IMR-90 (cell line): ENCODE measurements around the gene WASF1. TPM values are rescaled to one million over a fixed set of nuclear protein-coding genes. Genes with fewer than 3 reads are reported as not detected.

ENCODE experiments used
- ATAC-seq: fragments of 200-7000 bp; cut with Tn5 transposase; 2 replicates; pipeline ENCODE4 v1.9.1; 2020; ENCODE audit warnings: low read depth, mild to moderate bottlenecking, moderate library complexity
- BruUV-seq: library from RNA; stranded (reverse); fragments of 400-500 nt; replicated peaks from 2 replicates; lab custom pipeline; 2021; lab: Mats Ljungman, UMichigan
- CTCF ChIA-PET: fragments of 300-600 bp; formaldehyde crosslinking; extraction: SDS; loops from one replicate; lab custom pipeline; 2021; ENCODE audit warnings: antibody characterized with exemption; lab: Yijun Ruan, JAX
- POLR2A ChIA-PET: fragments of 300-600 bp; sonication (Branson Sonifier 250); formaldehyde crosslinking; loops from one replicate; lab custom pipeline; 2022; ENCODE audit warnings: antibody characterized with exemption; ENCODE audit not compliant: unreplicated experiment; lab: Charles Lee
- DNase-seq: peaks from one replicate; pipeline ENCODE4 v3.0.0; 2013
- H2AFZ ChIP-seq: replicated peaks from 2 replicates; pipeline ENCODE3; 2013; ENCODE audit warnings: low read length, mild to moderate bottlenecking; ENCODE audit not compliant: poor library complexity
- H2AK5ac ChIP-seq: 2 replicates; pipeline ENCODE4 v1.6.1; 2013; ENCODE audit warnings: low read depth, low read length, inconsistent platforms
- H2AK9ac ChIP-seq: replicated peaks from 2 replicates; pipeline ENCODE3; 2013; ENCODE audit warnings: mild to moderate bottlenecking, low read depth, low read length, moderate library complexity; ENCODE audit not compliant: poor library complexity
- H2BK120ac ChIP-seq: 2 replicates; pipeline ENCODE4 v1.6.1; 2013; ENCODE audit warnings: low read depth, low read length, inconsistent platforms
- H2BK15ac ChIP-seq: 3 replicates; pipeline ENCODE4 v1.6.1; 2013; ENCODE audit warnings: low read depth, low read length, inconsistent platforms
- H2BK20ac ChIP-seq: 2 replicates; pipeline ENCODE4 v1.6.1; 2013; ENCODE audit warnings: low read depth, mild to moderate bottlenecking, inconsistent platforms, low read length, moderate library complexity
- H2BK5ac ChIP-seq: 2 replicates; pipeline ENCODE4 v1.6.1; 2013; ENCODE audit warnings: mild to moderate bottlenecking, low read depth, low read length, inconsistent platforms; ENCODE audit not compliant: poor library complexity, severe bottlenecking
- H3K14ac ChIP-seq: replicated peaks from 2 replicates; pipeline ENCODE4 v1.6.1; 2013; ENCODE audit warnings: low read depth, low read length, inconsistent platforms
- H3K18ac ChIP-seq: 2 replicates; pipeline ENCODE4 v1.6.1; 2013; ENCODE audit warnings: low read depth, low read length, control low read depth
- H3K23ac ChIP-seq: 2 replicates; pipeline ENCODE4 v1.6.1; 2013; ENCODE audit warnings: low read depth, low read length, inconsistent platforms
- H3K27ac ChIP-seq: 2 replicates; pipeline ENCODE4 v1.5.1; 2013; ENCODE audit warnings: mild to moderate bottlenecking, control low read depth, low read length; ENCODE audit not compliant: insufficient read depth
- H3K27me3 ChIP-seq: 2 replicates; pipeline ENCODE4 v1.6.1; 2013; ENCODE audit warnings: low read length; ENCODE audit not compliant: control insufficient read depth, insufficient read depth
- H3K36me3 ChIP-seq: 2 replicates; pipeline ENCODE4 v1.6.1; 2013; ENCODE audit warnings: low read length, mixed read lengths; ENCODE audit not compliant: control insufficient read depth, insufficient read depth
- H3K4ac ChIP-seq: 2 replicates; pipeline ENCODE4 v1.6.1; 2013; ENCODE audit warnings: low read depth, low read length, inconsistent platforms
- H3K4me1 ChIP-seq: 2 replicates; pipeline ENCODE4 v1.6.1; 2013; ENCODE audit warnings: low read length, mixed read lengths; ENCODE audit not compliant: control insufficient read depth, insufficient read depth
- H3K4me2 ChIP-seq: 2 replicates; pipeline ENCODE4 v1.6.1; 2013; ENCODE audit warnings: low read depth, mild to moderate bottlenecking, control low read depth, low read length, moderate library complexity
- H3K4me3 ChIP-seq: 2 replicates; pipeline ENCODE4 v1.5.1; 2013; ENCODE audit warnings: low read depth, mild to moderate bottlenecking, control low read depth, low read length, moderate library complexity; ENCODE audit not compliant: insufficient read depth
- H3K56ac ChIP-seq: 2 replicates; pipeline ENCODE4 v1.6.1; 2013; ENCODE audit warnings: low read length, inconsistent platforms; ENCODE audit not compliant: insufficient read depth; ENCODE audit errors: extremely low read depth
- H3K79me1 ChIP-seq, 2 experiments: 2 replicates each; pipeline ENCODE4 v1.6.1; 2013; ENCODE audit warnings: low read length in 2 of 2, inconsistent platforms in 1 of 2, low read depth in 1 of 2
- H3K9ac ChIP-seq: 2 replicates; pipeline ENCODE4 v1.6.1; 2013; ENCODE audit warnings: low read depth, low read length, control low read depth
- H3K9me1 ChIP-seq: 2 replicates; pipeline ENCODE4 v1.6.1; 2013; ENCODE audit warnings: low read length, inconsistent platforms; ENCODE audit not compliant: insufficient read depth
- H3K9me3 ChIP-seq: 2 replicates; pipeline ENCODE4 v1.6.1; 2013; ENCODE audit warnings: low read length; ENCODE audit not compliant: control insufficient read depth, insufficient read depth
- H4K20me1 ChIP-seq: 2 replicates; pipeline ENCODE4 v1.6.1; 2013; ENCODE audit warnings: low read length, inconsistent platforms; ENCODE audit not compliant: insufficient read depth
- H4K5ac ChIP-seq: 2 replicates; pipeline ENCODE4 v1.6.1; 2013; ENCODE audit warnings: mild to moderate bottlenecking, low read depth, low read length, control low read depth
- H4K8ac ChIP-seq, 2 experiments: 2 replicates each; pipeline ENCODE4 v1.6.1; 2013; ENCODE audit warnings: low read depth in 2 of 2, low read length in 2 of 2, control low read depth in 1 of 2, inconsistent platforms in 1 of 2
- H4K91ac ChIP-seq: 2 replicates; pipeline ENCODE4 v1.6.1; 2013; ENCODE audit warnings: low read depth, low read length, inconsistent platforms; ENCODE audit not compliant: insufficient read depth
- BHLHE40 ChIP-seq: fragments of 150-350 bp; IDR thresholded peaks from 2 replicates; pipeline ENCODE4 v1.6.1; 2016; ENCODE audit warnings: mild to moderate bottlenecking, low read depth, low read length
- CEBPB ChIP-seq: IDR thresholded peaks from 2 replicates; pipeline ENCODE4 v1.6.1; 2012; ENCODE audit warnings: low read depth, low read length, improper control_type of control experiment
- FOS ChIP-seq: fragments of 150-350 bp; IDR thresholded peaks from 2 replicates; pipeline ENCODE4 v1.6.1; 2016; ENCODE audit warnings: low read depth, low read length
- MAFK ChIP-seq: IDR thresholded peaks from 2 replicates; pipeline ENCODE4 v1.6.1; 2012; ENCODE audit warnings: low read depth, low read length, improper control_type of control experiment
- MAZ ChIP-seq: IDR thresholded peaks from 2 replicates; pipeline ENCODE4 v1.6.1; 2012; ENCODE audit warnings: low read depth, mild to moderate bottlenecking, low read length, improper control_type of control experiment, moderate library complexity, borderline replicate concordance
- MXI1 ChIP-seq: IDR thresholded peaks from 2 replicates; pipeline ENCODE4 v1.6.1; 2012; ENCODE audit warnings: low read depth, mild to moderate bottlenecking, low read length, moderate library complexity, borderline replicate concordance
- NFE2L2 ChIP-seq: fragments of 150-350 bp; IDR thresholded peaks from 2 replicates; pipeline ENCODE4 v1.6.1; 2016; ENCODE audit warnings: low read depth, mild to moderate bottlenecking, low read length
- POLR2A ChIP-seq: IDR thresholded peaks from 2 replicates; pipeline ENCODE4 v1.6.1; 2012; ENCODE audit warnings: mild to moderate bottlenecking, low read depth, low read length
- RAD21 ChIP-seq: IDR thresholded peaks from 2 replicates; pipeline ENCODE4 v1.6.1; 2012; ENCODE audit warnings: low read length, improper control_type of control experiment
- RCOR1 ChIP-seq: IDR thresholded peaks from 2 replicates; pipeline ENCODE4 v1.6.1; 2012; ENCODE audit warnings: mild to moderate bottlenecking, low read length, improper control_type of control experiment; ENCODE audit not compliant: insufficient replicate concordance
- RFX5 ChIP-seq: IDR thresholded peaks from 2 replicates; pipeline ENCODE4 v1.8.0; 2012; ENCODE audit warnings: low read depth, mild to moderate bottlenecking, low read length, moderate library complexity
- SMC3 ChIP-seq: fragments of 150-350 bp; IDR thresholded peaks from 2 replicates; pipeline ENCODE4 v1.6.1; 2016; ENCODE audit warnings: low read depth, mild to moderate bottlenecking, antibody characterized with exemption, low read length, moderate library complexity
- WGBS, 2 experiments: methylation state at CpG; one replicate each; pipeline versions ENCODE4 v1.1.5 to v1.1.7; 2013; ENCODE audit warnings: missing lambda C conversion rate in 2 of 2; ENCODE audit not compliant: insufficient read length in 1 of 2; ENCODE audit errors: extremely low coverage in 2 of 2; 5-methylcytosine and 5-hydroxymethylcytosine counted together
- dilution Hi-C: fragments of 300-500 bp; cut with HindIII; formaldehyde crosslinking; loops from one replicate; pipeline ENCODE4 v1.14.3; 2018; ENCODE audit warnings: low sequenced_read_pairs; ENCODE audit not compliant: unreplicated experiment
- in situ Hi-C: fragments of 300-500 bp; cut with MboI; formaldehyde crosslinking; loops from 3 replicates; pipeline ENCODE4 v1.14.3; 2019; ENCODE audit warnings: low sequenced_read_pairs, inconsistent platforms, mixed read lengths
- intact Hi-C: fragments of 100-400 bp; cut with micrococcal nuclease; formaldehyde crosslinking; loops from 2 replicates; pipeline ENCODE4 v1.10.0; 2022
- polyA plus RNA-seq, 3 experiments: library from polyadenylated mRNA; depleted of rRNA; stranded (reverse); fragments of >200 nt; gene quantifications; 2 replicates each; pipeline ENCODE4 v1.2.3, GENCODE V29; 2012; ENCODE audit warnings: low replicate concordance in 1 of 3
- total RNA-seq: library from RNA; depleted of rRNA; stranded (reverse); fragments of >200 nt; gene quantifications from 2 replicates; pipeline ENCODE4 v1.2.3, GENCODE V29; 2012
- TF ChIP-seq, protein P1 (sequence below): fragments of 150-350 bp; IDR thresholded peaks from 2 replicates; pipeline ENCODE4 v1.6.1; 2016; ENCODE audit warnings: low read depth, mild to moderate bottlenecking, low read length, moderate library complexity, borderline replicate concordance
- TF ChIP-seq, protein P2 (sequence below): fragments of 150-350 bp; IDR thresholded peaks from 2 replicates; pipeline ENCODE4 v1.6.1; 2017; ENCODE audit warnings: mild to moderate bottlenecking, antibody characterized with exemption, low read length, low read depth
- TF ChIP-seq, protein P3 (sequence below): conservative IDR thresholded peaks from 2 replicates; pipeline ENCODE4 v1.5.1; 2012; ENCODE audit warnings: mild to moderate bottlenecking, low read depth, low read length, improper control_type of control experiment

WASF1 gene
- total and polyA plus RNA-seq, 2 of the 4 experiments (the other 2 are of a cell fraction), result 3.0 to 17.3 TPM

DNA sequence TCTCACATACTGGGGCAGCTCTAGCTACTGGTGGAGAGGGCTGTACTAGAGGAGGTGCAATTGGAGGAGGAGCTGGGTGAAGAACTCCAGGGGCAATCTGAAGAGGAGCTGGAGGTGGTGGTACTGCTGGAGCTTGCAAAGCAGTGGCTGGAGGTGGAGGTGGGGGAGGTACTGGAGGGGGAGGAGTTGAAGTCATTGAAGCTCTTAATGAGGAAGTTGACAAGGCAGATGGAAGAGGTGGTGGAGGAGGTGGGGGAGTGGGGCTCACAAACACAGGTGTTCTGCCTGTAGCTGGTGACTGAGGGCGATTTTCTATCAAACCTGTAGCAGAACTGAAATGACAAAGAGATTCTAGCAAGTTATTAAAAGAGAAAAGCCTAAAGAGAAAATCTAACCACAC is 77.6 kb downstream of the WASF1 start:
- WGBS, 2 experiments, result no CpG with 5 or more reads among the region's 1 CpG
- Histone ChIP-seq H2BK5ac (no peak overlapping the region), H3K36me3 (peaks cover 15% of the 10 kb centered on the region), H3K18ac (no peak overlapping the region), H3K4me2 (no peak overlapping the region), H3K79me1 (no peaks in the 10 kb centered on the region), H2AFZ (no peak overlapping the region), H3K9me1 (0 out of 2 replicates have a peak, but pooled peaks cover 3% of the 10 kb centered on the region), H2AK9ac (no peak overlapping the region), H3K27ac (no peak overlapping the region), H4K91ac (no peak overlapping the region), H2BK15ac (no peak overlapping the region), H3K4me3 (no peak overlapping the region), H4K5ac (no peak overlapping the region), H3K14ac (no peak overlapping the region), H4K20me1 (no peaks in the 10 kb centered on the region), H3K56ac (no peak overlapping the region), H3K4me1 (0 out of 2 replicates have a peak, but pooled peaks cover 2% of the 10 kb centered on the region), H4K8ac (no peak overlapping the region), H2AK5ac (no peak overlapping the region), H3K9ac (no peak overlapping the region), H3K27me3 (no peaks in the 10 kb centered on the region), H3K4ac (no peak overlapping the region), H2BK120ac (no peak overlapping the region), H3K9me3 (no peaks in the 10 kb centered on the region), H3K23ac (no peak overlapping the region), H2BK20ac (no peak overlapping the region)
- DNase-seq (no peak), ATAC-seq (no peak)
- ChIA-PET CTCF (interaction anchor here (0.6 to 0.7 kb wide), 2 partner anchors 314 to 617 kb away, joined by 3 read pairs; no protein-coding TSS in a partner anchor), POLR2A (no interaction called here)
- in situ Hi-C loops (no loop called here), intact Hi-C loops (no loop called here), dilution Hi-C loops (no loop called here)
- TF ChIP-seq FOS (no peak), CEBPB (no peak), SMC3 (no peak), MAZ (no peak), NFE2L2 (no peak), MAFK (no peak), POLR2A (no peak), BHLHE40 (no peak), RCOR1 (no peak), RAD21 (no peak), MXI1 (no peak), RFX5 (no peak)
- TF ChIP-seq, protein P1, sequence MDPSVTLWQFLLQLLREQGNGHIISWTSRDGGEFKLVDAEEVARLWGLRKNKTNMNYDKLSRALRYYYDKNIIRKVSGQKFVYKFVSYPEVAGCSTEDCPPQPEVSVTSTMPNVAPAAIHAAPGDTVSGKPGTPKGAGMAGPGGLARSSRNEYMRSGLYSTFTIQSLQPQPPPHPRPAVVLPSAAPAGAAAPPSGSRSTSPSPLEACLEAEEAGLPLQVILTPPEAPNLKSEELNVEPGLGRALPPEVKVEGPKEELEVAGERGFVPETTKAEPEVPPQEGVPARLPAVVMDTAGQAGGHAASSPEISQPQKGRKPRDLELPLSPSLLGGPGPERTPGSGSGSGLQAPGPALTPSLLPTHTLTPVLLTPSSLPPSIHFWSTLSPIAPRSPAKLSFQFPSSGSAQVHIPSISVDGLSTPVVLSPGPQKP, result no peak
- TF ChIP-seq, protein P2, sequence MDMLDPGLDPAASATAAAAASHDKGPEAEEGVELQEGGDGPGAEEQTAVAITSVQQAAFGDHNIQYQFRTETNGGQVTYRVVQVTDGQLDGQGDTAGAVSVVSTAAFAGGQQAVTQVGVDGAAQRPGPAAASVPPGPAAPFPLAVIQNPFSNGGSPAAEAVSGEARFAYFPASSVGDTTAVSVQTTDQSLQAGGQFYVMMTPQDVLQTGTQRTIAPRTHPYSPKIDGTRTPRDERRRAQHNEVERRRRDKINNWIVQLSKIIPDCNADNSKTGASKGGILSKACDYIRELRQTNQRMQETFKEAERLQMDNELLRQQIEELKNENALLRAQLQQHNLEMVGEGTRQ, result no peak
- TF ChIP-seq, protein P3, sequence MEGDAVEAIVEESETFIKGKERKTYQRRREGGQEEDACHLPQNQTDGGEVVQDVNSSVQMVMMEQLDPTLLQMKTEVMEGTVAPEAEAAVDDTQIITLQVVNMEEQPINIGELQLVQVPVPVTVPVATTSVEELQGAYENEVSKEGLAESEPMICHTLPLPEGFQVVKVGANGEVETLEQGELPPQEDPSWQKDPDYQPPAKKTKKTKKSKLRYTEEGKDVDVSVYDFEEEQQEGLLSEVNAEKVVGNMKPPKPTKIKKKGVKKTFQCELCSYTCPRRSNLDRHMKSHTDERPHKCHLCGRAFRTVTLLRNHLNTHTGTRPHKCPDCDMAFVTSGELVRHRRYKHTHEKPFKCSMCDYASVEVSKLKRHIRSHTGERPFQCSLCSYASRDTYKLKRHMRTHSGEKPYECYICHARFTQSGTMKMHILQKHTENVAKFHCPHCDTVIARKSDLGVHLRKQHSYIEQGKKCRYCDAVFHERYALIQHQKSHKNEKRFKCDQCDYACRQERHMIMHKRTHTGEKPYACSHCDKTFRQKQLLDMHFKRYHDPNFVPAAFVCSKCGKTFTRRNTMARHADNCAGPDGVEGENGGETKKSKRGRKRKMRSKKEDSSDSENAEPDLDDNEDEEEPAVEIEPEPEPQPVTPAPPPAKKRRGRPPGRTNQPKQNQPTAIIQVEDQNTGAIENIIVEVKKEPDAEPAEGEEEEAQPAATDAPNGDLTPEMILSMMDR, result no peak
- no TSS peak for BruUV-seq
